GM12878 (cell line): ENCODE measurements around the gene CLEC12A. TPM values are rescaled to one million over a fixed set of nuclear protein-coding genes. Genes with fewer than 3 reads are reported as not detected.
A peak's percentile ranks its signal among the peaks of the same experiment; 100 is the strongest.

Experiments used
- BHLHE40 ChIP-seq, 2 experiments: fragments of 450-650 bp in 1 of 2; IDR thresholded peaks; 2 replicates each; pipeline ENCODE4 v1.6.1; 2011 to 2017; ENCODE audit warnings: low read depth in 2 of 2, borderline replicate concordance in 1 of 2, improper control_type of control experiment in 1 of 2, low read length in 1 of 2, mild to moderate bottlenecking in 1 of 2
- BRCA1 ChIP-seq: IDR thresholded peaks from 2 replicates; pipeline ENCODE4 v1.6.1; 2011; ENCODE audit warnings: low read depth, low read length, improper control_type of control experiment
- CEBPB ChIP-seq, 2 experiments: fragments of 150-350 bp in 1 of 2; IDR thresholded peaks; 2 replicates each; pipeline ENCODE4 v1.6.1; 2012 to 2014; ENCODE audit warnings: low read depth in 2 of 2, low read length in 2 of 2, borderline replicate concordance in 1 of 2, inconsistent platforms in 1 of 2
- CREM ChIP-seq: IDR thresholded peaks from 2 replicates; pipeline ENCODE4 v1.6.1; 2014; ENCODE audit warnings: antibody characterized with exemption, low read depth
- DPF2 ChIP-seq: fragments of 450-650 bp; IDR thresholded peaks from 2 replicates; pipeline ENCODE4 v1.6.1; 2017; ENCODE audit warnings: mild to moderate bottlenecking
- GABPA ChIP-seq: IDR thresholded peaks from 2 replicates; pipeline ENCODE4 v1.6.1; 2014; ENCODE audit warnings: antibody characterized with exemption, low read depth, mild to moderate bottlenecking, inconsistent platforms
- GATAD2B ChIP-seq: fragments of 450-650 bp; conservative IDR thresholded peaks from 2 replicates; pipeline ENCODE4 v1.6.1; 2017; ENCODE audit warnings: low read depth, mild to moderate bottlenecking, moderate library complexity
- HCFC1 ChIP-seq: fragments of 150-350 bp; IDR thresholded peaks from 2 replicates; pipeline ENCODE4 v1.6.1; 2014; ENCODE audit warnings: low read length
- IKZF2 ChIP-seq, 2 experiments: fragments of 450-650 bp; IDR thresholded peaks; 2 replicates each; pipeline ENCODE4 v1.6.1; 2017; ENCODE audit warnings: mild to moderate bottlenecking in 2 of 2, moderate library complexity in 2 of 2
- JUNB ChIP-seq: IDR thresholded peaks from 2 replicates; pipeline ENCODE4 v1.6.1; 2016; ENCODE audit warnings: antibody characterized with exemption, mild to moderate bottlenecking
- MEF2A ChIP-seq: IDR thresholded peaks from 2 replicates; pipeline ENCODE4 v1.6.1; 2011; ENCODE audit warnings: low read depth, mild to moderate bottlenecking, low read length, moderate library complexity; ENCODE audit not compliant: insufficient read depth
- MTA2 ChIP-seq: fragments of 450-650 bp; IDR thresholded peaks from 2 replicates; pipeline ENCODE4 v1.6.1; 2016; ENCODE audit warnings: low read depth, mild to moderate bottlenecking, moderate library complexity
- MXI1 ChIP-seq: fragments of 150-350 bp; IDR thresholded peaks from 2 replicates; pipeline ENCODE4 v1.6.1; 2011; ENCODE audit warnings: low read depth, mild to moderate bottlenecking, inconsistent platforms, low read length, improper control_type of control experiment
- NBN ChIP-seq: fragments of 450-650 bp; IDR thresholded peaks from 2 replicates; pipeline ENCODE4 v1.6.1; 2016
- NFYB ChIP-seq: IDR thresholded peaks from 2 replicates; pipeline ENCODE4 v1.6.1; 2011; ENCODE audit warnings: low read depth, mild to moderate bottlenecking, low read length, improper control_type of control experiment, moderate library complexity; ENCODE audit not compliant: insufficient read depth
- TCF3 ChIP-seq: IDR thresholded peaks from 2 replicates; pipeline ENCODE4 v1.6.1; 2012; ENCODE audit warnings: low read depth, mild to moderate bottlenecking, low read length, borderline replicate concordance; ENCODE audit not compliant: insufficient read depth
- ZNF622 ChIP-seq: fragments of 450-650 bp; IDR thresholded peaks from 2 replicates; pipeline ENCODE4 v1.6.1; 2017; ENCODE audit warnings: mild to moderate bottlenecking, inconsistent platforms
- polyA plus RNA-seq, 11 experiments: library from polyadenylated mRNA; depleted of rRNA in 4 of 11; unstranded in 6 of 11; stranded (reverse) in 5 of 11; fragments of >200 nt; fragmentation: Nextera tagmentation in 4 of 11; fragmentation: Illumina TruSeq in 1 of 11; extraction: Ambion mirVana in 4 of 11; extraction: Trizol in 1 of 11; gene quantifications; 1 replicate in 1 of 11; 2 replicates in 10 of 11; pipeline versions ENCODE4 v1.2.1 to v1.2.3, GENCODE V29; 2011 to 2016; ENCODE audit warnings: inconsistent platforms in 2 of 11, missing spikeins in 2 of 11, low read depth in 1 of 11
- total RNA-seq, 4 experiments: library from RNA; depleted of rRNA in 3 of 4; stranded (reverse); fragments of >200 nt in 3 of 4; fragmentation: Illumina TruSeq in 1 of 4; extraction: Trizol in 1 of 4; gene quantifications; 2 replicates each; pipeline versions ENCODE4 v1.2.1 to v1.2.3, GENCODE V29; 2013 to 2021
- TF ChIP-seq, protein P1 (sequence below): IDR thresholded peaks from 2 replicates; pipeline ENCODE4 v1.6.1; 2012; ENCODE audit warnings: improper control_type of control experiment, low read depth, low read length; ENCODE audit not compliant: insufficient replicate concordance
- TF ChIP-seq, protein P2 (sequence below): fragments of 450-650 bp; IDR thresholded peaks from 2 replicates; pipeline ENCODE4 v1.6.1; 2016; ENCODE audit warnings: mild to moderate bottlenecking
- TF ChIP-seq, protein P3 (sequence below): fragments of 450-650 bp; IDR thresholded peaks from 2 replicates; pipeline ENCODE4 v1.6.1; 2017; ENCODE audit warnings: mild to moderate bottlenecking, low read depth, inconsistent platforms; ENCODE audit not compliant: poor library complexity, severe bottlenecking
- TF ChIP-seq, protein P4 (sequence below): IDR thresholded peaks from 2 replicates; pipeline ENCODE4 v1.6.1; 2012; ENCODE audit warnings: low read depth, low read length, improper control_type of control experiment

The CLEC12A gene
- total and polyA plus RNA-seq, 10 of the 15 experiments (the other 5 are each of a cell fraction or from before 2014, with no cell fraction given), result 0.07 to 0.21 TPM; not detected in 8

DNA sequence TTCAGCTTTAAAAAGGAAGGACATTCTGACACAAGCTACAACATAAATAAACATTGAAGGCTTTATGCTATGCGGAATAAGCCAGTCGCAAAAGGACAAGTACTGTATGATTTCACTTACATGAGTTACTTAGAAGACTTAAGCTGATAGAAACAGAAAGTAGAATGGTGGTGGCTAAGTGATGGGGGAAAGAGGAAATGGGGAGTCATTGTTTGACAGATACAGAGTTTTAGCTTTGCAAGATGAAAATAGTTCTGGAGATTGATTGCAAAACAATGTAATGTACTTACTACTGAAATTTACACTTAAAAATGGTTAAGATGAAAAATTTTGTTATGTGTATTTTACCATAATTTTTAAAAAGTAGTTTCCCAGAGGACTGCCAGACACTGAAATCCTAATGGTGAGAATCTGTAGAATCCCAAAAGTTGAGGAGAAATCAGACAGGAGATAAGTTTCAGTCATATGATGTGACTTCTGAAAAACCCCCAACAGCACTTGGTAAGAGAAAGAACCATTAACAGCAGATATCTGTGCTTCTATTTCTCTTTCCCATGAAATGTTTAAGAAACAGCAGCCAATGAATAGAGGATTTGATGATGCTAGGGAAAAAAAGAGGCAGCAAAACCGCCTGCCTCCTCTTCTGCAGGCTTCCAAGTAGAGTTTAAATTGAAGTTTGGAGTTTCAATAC lies 22.5 kb upstream of the CLEC12A start (continued):
- TF ChIP-seq, protein P1, sequence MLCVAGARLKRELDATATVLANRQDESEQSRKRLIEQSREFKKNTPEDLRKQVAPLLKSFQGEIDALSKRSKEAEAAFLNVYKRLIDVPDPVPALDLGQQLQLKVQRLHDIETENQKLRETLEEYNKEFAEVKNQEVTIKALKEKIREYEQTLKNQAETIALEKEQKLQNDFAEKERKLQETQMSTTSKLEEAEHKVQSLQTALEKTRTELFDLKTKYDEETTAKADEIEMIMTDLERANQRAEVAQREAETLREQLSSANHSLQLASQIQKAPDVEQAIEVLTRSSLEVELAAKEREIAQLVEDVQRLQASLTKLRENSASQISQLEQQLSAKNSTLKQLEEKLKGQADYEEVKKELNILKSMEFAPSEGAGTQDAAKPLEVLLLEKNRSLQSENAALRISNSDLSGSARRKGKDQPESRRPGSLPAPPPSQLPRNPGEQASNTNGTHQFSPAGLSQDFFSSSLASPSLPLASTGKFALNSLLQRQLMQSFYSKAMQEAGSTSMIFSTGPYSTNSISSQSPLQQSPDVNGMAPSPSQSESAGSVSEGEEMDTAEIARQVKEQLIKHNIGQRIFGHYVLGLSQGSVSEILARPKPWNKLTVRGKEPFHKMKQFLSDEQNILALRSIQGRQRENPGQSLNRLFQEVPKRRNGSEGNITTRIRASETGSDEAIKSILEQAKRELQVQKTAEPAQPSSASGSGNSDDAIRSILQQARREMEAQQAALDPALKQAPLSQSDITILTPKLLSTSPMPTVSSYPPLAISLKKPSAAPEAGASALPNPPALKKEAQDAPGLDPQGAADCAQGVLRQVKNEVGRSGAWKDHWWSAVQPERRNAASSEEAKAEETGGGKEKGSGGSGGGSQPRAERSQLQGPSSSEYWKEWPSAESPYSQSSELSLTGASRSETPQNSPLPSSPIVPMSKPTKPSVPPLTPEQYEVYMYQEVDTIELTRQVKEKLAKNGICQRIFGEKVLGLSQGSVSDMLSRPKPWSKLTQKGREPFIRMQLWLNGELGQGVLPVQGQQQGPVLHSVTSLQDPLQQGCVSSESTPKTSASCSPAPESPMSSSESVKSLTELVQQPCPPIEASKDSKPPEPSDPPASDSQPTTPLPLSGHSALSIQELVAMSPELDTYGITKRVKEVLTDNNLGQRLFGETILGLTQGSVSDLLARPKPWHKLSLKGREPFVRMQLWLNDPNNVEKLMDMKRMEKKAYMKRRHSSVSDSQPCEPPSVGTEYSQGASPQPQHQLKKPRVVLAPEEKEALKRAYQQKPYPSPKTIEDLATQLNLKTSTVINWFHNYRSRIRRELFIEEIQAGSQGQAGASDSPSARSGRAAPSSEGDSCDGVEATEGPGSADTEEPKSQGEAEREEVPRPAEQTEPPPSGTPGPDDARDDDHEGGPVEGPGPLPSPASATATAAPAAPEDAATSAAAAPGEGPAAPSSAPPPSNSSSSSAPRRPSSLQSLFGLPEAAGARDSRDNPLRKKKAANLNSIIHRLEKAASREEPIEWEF, result no peak
- TF ChIP-seq JUNB (peak; percentile 78), IKZF2 (IDR thresholded peaks at IDR 0.05) (peak; percentile 68 to 70), ZNF622 (no peak), BRCA1 (no peak), GABPA (no peak), HCFC1 (no peak), CREM (peak; percentile 34; the same call in 1 of the 2 replicates), DPF2 (peak; percentile 44; the same call in 1 of the 2 replicates), MTA2 (0 out of 2 replicates have a peak, but pooled peaks have one; percentile 45), NFYB (no peak), NBN (peak; percentile 65; the same call in 1 of the 2 replicates), GATAD2B (no peak), MXI1 (no peak), BHLHE40 (IDR thresholded peaks at IDR 0.05; ENCODE audit: borderline replicate concordance in 1 of 2, low read depth in 2 of 2, low read length in 1 of 2) (no peak), CEBPB (IDR thresholded peaks at IDR 0.05; ENCODE audit: borderline replicate concordance in 1 of 2, low read depth in 2 of 2, low read length in 2 of 2) (no peak), TCF3 (no peak), MEF2A (no peak)
- TF ChIP-seq, protein P2, sequence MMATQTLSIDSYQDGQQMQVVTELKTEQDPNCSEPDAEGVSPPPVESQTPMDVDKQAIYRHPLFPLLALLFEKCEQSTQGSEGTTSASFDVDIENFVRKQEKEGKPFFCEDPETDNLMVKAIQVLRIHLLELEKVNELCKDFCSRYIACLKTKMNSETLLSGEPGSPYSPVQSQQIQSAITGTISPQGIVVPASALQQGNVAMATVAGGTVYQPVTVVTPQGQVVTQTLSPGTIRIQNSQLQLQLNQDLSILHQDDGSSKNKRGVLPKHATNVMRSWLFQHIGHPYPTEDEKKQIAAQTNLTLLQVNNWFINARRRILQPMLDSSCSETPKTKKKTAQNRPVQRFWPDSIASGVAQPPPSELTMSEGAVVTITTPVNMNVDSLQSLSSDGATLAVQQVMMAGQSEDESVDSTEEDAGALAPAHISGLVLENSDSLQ, result peak; percentile 77; the same call in 1 of the 2 replicates
- TF ChIP-seq, protein P3, sequence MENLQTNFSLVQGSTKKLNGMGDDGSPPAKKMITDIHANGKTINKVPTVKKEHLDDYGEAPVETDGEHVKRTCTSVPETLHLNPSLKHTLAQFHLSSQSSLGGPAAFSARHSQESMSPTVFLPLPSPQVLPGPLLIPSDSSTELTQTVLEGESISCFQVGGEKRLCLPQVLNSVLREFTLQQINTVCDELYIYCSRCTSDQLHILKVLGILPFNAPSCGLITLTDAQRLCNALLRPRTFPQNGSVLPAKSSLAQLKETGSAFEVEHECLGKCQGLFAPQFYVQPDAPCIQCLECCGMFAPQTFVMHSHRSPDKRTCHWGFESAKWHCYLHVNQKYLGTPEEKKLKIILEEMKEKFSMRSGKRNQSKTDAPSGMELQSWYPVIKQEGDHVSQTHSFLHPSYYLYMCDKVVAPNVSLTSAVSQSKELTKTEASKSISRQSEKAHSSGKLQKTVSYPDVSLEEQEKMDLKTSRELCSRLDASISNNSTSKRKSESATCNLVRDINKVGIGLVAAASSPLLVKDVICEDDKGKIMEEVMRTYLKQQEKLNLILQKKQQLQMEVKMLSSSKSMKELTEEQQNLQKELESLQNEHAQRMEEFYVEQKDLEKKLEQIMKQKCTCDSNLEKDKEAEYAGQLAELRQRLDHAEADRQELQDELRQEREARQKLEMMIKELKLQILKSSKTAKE, result no peak
- TF ChIP-seq, protein P4, sequence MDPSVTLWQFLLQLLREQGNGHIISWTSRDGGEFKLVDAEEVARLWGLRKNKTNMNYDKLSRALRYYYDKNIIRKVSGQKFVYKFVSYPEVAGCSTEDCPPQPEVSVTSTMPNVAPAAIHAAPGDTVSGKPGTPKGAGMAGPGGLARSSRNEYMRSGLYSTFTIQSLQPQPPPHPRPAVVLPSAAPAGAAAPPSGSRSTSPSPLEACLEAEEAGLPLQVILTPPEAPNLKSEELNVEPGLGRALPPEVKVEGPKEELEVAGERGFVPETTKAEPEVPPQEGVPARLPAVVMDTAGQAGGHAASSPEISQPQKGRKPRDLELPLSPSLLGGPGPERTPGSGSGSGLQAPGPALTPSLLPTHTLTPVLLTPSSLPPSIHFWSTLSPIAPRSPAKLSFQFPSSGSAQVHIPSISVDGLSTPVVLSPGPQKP, result no peak
